GM12878 (cell line): ENCODE results near the gene SFT2D1. TPM values are rescaled to one million over a fixed set of nuclear protein-coding genes. Genes with fewer than 3 reads are reported as not detected.

Experiments
- ATAC-seq: fragments of 200-7000 bp; cut with Tn5 transposase; 3 replicates; pipeline ENCODE4 v1.9.1; 2020; ENCODE audit warnings: mild to moderate bottlenecking, moderate library complexity
- BruUV-seq: library from RNA; stranded (reverse); fragments of 400-500 nt; replicated peaks from 2 replicates; lab custom pipeline; 2021; lab: Mats Ljungman, UMichigan
- CTCF ChIA-PET: fragments of 300-600 bp; sonication (Branson Sonifier 250); formaldehyde crosslinking; extraction: SDS; loops from one replicate; lab custom pipeline; 2021; ENCODE audit warnings: inconsistent platforms; lab: Yijun Ruan, JAX
- POLR2A ChIA-PET: fragments of 350-600 bp; formaldehyde crosslinking; extraction: SDS; loops from one replicate; lab custom pipeline; 2021; ENCODE audit warnings: inconsistent platforms; lab: Charles Lee
- RAD21 ChIA-PET: fragments of 300-600 bp; sonication (Branson Sonifier 250); formaldehyde crosslinking; loops from one replicate; lab custom pipeline; 2023; ENCODE audit warnings: antibody characterized with exemption; ENCODE audit not compliant: unreplicated experiment; lab: Charles Lee
- SMC1A ChIA-PET: fragments of 300-600 bp; sonication (Branson Sonifier 250); formaldehyde crosslinking; loops from one replicate; lab custom pipeline; 2023; ENCODE audit not compliant: unreplicated experiment, uncharacterized antibody; lab: Charles Lee
- DNase-seq: peaks from one replicate; pipeline ENCODE4 v3.0.0-alpha.2; 2011; ENCODE audit warnings: low read depth, low spot score
- FAIRE-seq: peaks from 3 replicates; lab custom pipeline; 2011; peaks lifted over from hg19 to GRCh38; lab: Jason Lieb, UNC
- H2AFZ ChIP-seq: 2 replicates; pipeline ENCODE4 v1.6.0; 2011; ENCODE audit warnings: low read depth, low read length, control low read depth; ENCODE audit not compliant: control insufficient read depth
- H3K27ac ChIP-seq: 2 replicates; pipeline ENCODE4 v1.5.1; 2011; ENCODE audit warnings: control low read depth; ENCODE audit not compliant: control insufficient read depth, insufficient read depth
- H3K27me3 ChIP-seq, 2 experiments: replicated peaks in 1 of 2; 2 replicates each; pipeline versions ENCODE4 v1.6.0 to v1.6.1; 2011; ENCODE audit warnings: low read length in 1 of 2; ENCODE audit not compliant: control insufficient read depth in 2 of 2, insufficient read depth in 2 of 2
- H3K36me3 ChIP-seq, 2 experiments: 2 replicates each; pipeline ENCODE4 v1.5.1; 2011; ENCODE audit warnings: low read length in 1 of 2; ENCODE audit not compliant: control insufficient read depth in 2 of 2, insufficient read depth in 2 of 2
- H3K4me1 ChIP-seq: 2 replicates; pipeline ENCODE4 v1.6.1; 2011; ENCODE audit warnings: mild to moderate bottlenecking, low read length, moderate library complexity, mixed read lengths; ENCODE audit not compliant: control insufficient read depth, insufficient read depth
- H3K4me2 ChIP-seq: 2 replicates; pipeline ENCODE4 v1.6.0; 2011; ENCODE audit warnings: control low read depth; ENCODE audit not compliant: control insufficient read depth, insufficient read depth
- H3K4me3 ChIP-seq: fragments of 200-600 bp; sonication (generic); 2 replicates; pipeline ENCODE4 v1.5.1; 2016
- H3K79me2 ChIP-seq: 2 replicates; pipeline ENCODE4 v1.6.0; 2011; ENCODE audit warnings: low read length; ENCODE audit not compliant: control insufficient read depth, insufficient read depth
- H3K9ac ChIP-seq: 2 replicates; pipeline ENCODE4 v1.8.0; 2011; ENCODE audit warnings: low read length, control low read depth, mixed read lengths; ENCODE audit not compliant: control insufficient read depth, insufficient read depth
- H3K9me3 ChIP-seq: replicated peaks from 3 replicates; pipeline ENCODE4 v1.5.1; 2011; ENCODE audit warnings: mild to moderate bottlenecking, low read length; ENCODE audit not compliant: control insufficient read depth, insufficient read depth
- H4K20me1 ChIP-seq: 2 replicates; pipeline ENCODE4 v1.6.0; 2011; ENCODE audit not compliant: control insufficient read depth, insufficient read depth
- BACH1 ChIP-seq: fragments of 450-650 bp; IDR thresholded peaks from 2 replicates; pipeline ENCODE4 v1.6.1; 2017; ENCODE audit warnings: mild to moderate bottlenecking, borderline replicate concordance
- BCL11A ChIP-seq: IDR thresholded peaks from 2 replicates; pipeline ENCODE4 v1.6.1; 2011; ENCODE audit warnings: low read depth, low read length
- BMI1 ChIP-seq: fragments of 450-650 bp; IDR thresholded peaks from 2 replicates; pipeline ENCODE4 v1.6.1; 2016; ENCODE audit warnings: mild to moderate bottlenecking, moderate library complexity, borderline replicate concordance
- IRF4 ChIP-seq: IDR thresholded peaks from 2 replicates; pipeline ENCODE4 v1.6.1; 2011; ENCODE audit warnings: low read depth, low read length
- PAX5 ChIP-seq: IDR thresholded peaks from 2 replicates; pipeline ENCODE4 v1.6.1; 2011; ENCODE audit warnings: low read depth, low read length, borderline replicate concordance
- POLR2AphosphoS5 ChIP-seq: IDR thresholded peaks from 2 replicates; pipeline ENCODE4 v1.6.1; 2011; ENCODE audit warnings: mild to moderate bottlenecking, low read length, inconsistent platforms
- RBBP5 ChIP-seq: fragments of 200-600 bp; sonication (generic); conservative IDR thresholded peaks from 2 replicates; pipeline ENCODE4 v1.6.1; 2016
- SMAD1 ChIP-seq: fragments of 450-650 bp; IDR thresholded peaks from 2 replicates; pipeline ENCODE4 v1.6.1; 2018; ENCODE audit warnings: mild to moderate bottlenecking, low read depth; ENCODE audit not compliant: partially characterized antibody
- STAT1 ChIP-seq: fragments of 450-650 bp; conservative IDR thresholded peaks from 2 replicates; pipeline ENCODE4 v1.6.1; 2014; ENCODE audit warnings: antibody characterized with exemption, mild to moderate bottlenecking
- ZNF274 ChIP-seq: IDR thresholded peaks from one replicate; pipeline ENCODE4 v1.8.0; 2011; ENCODE audit not compliant: insufficient read length, insufficient read depth
- WGBS: methylation state at CpG from one replicate; pipeline ENCODE4 v1.1.6; 2016; ENCODE audit warnings: low lambda C conversion rate; ENCODE audit not compliant: insufficient replicate concordance, insufficient coverage; ENCODE audit errors: missing lambda C conversion rate; 5-methylcytosine and 5-hydroxymethylcytosine counted together
- in situ Hi-C: fragments of 300-500 bp; cut with MboI; formaldehyde crosslinking; loops from 9 replicates; pipeline ENCODE4 v1.14.3; 2018; ENCODE audit warnings: mixed read lengths
- intact Hi-C: fragments of 100-400 bp; cut with micrococcal nuclease; formaldehyde crosslinking; loops from one replicate; pipeline ENCODE4 v1.14.2; 2022; ENCODE audit not compliant: unreplicated experiment
- polyA plus RNA-seq, 11 experiments: library from polyadenylated mRNA; depleted of rRNA in 4 of 11; unstranded in 6 of 11; stranded (reverse) in 5 of 11; fragments of >200 nt; fragmentation: Nextera tagmentation in 4 of 11; fragmentation: Illumina TruSeq in 1 of 11; extraction: Ambion mirVana in 4 of 11; extraction: Trizol in 1 of 11; gene quantifications; 1 replicate in 1 of 11; 2 replicates in 10 of 11; pipeline versions ENCODE4 v1.2.1 to v1.2.3, GENCODE V29; 2011 to 2016; ENCODE audit warnings: inconsistent platforms in 2 of 11, missing spikeins in 2 of 11, low read depth in 1 of 11
- total RNA-seq, 4 experiments: library from RNA; depleted of rRNA in 3 of 4; stranded (reverse); fragments of >200 nt in 3 of 4; fragmentation: Illumina TruSeq in 1 of 4; extraction: Trizol in 1 of 4; gene quantifications; 2 replicates each; pipeline versions ENCODE4 v1.2.1 to v1.2.3, GENCODE V29; 2013 to 2021
- TF ChIP-seq, protein P1 (sequence below): fragments of 450-650 bp; IDR thresholded peaks from 2 replicates; pipeline ENCODE4 v1.6.1; 2016; ENCODE audit warnings: mild to moderate bottlenecking
- TF ChIP-seq, protein P2 (sequence below): IDR thresholded peaks from 2 replicates; pipeline ENCODE4 v1.6.1; 2011; ENCODE audit warnings: borderline replicate concordance, low read depth, mild to moderate bottlenecking, moderate library complexity, mixed read lengths, low read length; ENCODE audit not compliant: insufficient read depth; ENCODE audit errors: extremely low read length
- TF ChIP-seq, protein P3 (sequence below): IDR thresholded peaks from 2 replicates; pipeline ENCODE4 v1.6.1; 2012; ENCODE audit warnings: mild to moderate bottlenecking, low read depth, low read length

The SFT2D1 gene
- total and polyA plus RNA-seq, 10 of the 15 experiments (the other 5 are each of a cell fraction or from before 2014, with no cell fraction given), result 69.5 to 281 (median 124) TPM

DNA sequence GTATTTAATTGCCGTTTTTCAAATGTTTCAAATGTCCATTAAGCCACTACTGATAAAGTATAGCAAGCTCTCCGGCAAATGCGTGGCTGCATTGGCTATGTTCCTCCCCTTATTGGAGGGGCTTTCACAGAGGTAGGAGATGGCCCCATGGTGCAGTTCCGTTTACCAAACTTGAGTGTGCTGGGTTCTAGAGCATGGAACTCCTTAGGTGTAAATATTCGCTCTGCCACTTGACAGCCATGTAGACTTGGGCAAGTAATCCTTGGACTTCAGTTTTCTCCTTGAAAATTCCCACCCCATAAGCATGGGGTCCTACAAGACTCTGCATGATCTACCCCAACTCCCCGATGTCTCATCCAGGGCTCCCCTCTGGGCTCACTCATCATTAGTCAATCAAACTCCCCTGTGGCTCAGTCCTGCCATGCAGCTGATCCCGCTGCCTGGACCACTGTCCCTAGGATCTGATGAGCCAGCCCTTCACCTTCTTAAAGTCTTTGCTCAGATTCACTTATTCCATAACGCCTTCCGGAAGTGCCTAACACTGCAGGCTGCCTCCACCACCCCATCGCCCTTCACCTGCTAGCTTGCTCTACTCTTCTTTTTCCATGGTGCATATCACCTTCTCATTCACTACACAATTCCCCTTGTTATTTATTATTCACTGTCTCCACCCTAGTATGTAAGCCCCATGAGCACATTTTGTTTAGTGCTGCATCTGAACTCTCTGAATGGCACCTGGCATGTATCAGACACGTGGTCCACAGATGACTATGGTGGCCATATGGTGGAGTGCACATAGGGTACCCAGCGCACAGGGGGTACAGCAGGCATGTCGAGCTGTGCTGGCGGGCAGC is 52.9 kb downstream of the SFT2D1 start (continued):
- no peak for TF ChIP-seq BCL11A

DNA sequence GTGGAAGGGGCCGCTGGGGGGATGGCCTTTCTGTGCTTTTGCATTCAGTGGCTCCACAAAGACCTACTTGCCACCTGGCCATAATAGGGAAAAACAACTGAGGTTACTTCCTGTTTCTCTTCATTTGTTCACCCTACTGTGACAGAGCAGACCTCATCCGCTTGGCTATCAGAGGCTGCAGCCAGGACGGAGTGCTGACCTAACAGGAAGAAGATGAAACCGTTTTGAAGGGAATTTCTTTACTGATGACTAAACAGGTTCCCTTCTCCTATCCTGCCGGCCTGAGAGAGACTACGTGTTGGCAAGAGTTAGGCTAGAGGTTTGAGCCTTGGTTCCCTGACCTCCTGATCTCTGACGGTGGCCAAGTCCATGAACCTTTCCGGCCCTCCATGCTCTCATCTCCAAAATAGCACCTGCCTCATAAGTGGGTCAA is 55.5 kb downstream of the SFT2D1 start:
- in situ Hi-C loops, result no loop called here
- Histone ChIP-seq H3K4me2 (peak overlapping the region; percentile 61), H3K27me3 (no peaks in the 10 kb centered on the region), H3K4me1 (peaks cover 9% of the 10 kb centered on the region), H3K36me3 (no peaks in the 10 kb centered on the region), H3K4me3 (no peak overlapping the region), H3K9ac (peak overlapping the region; percentile 11; the same call in 1 of the 2 replicates), H3K9me3 (no peaks in the 10 kb centered on the region; the same call in 2 of the 3 replicates), H4K20me1 (no peaks in the 10 kb centered on the region), H3K79me2 (no peaks in the 10 kb centered on the region), H2AFZ (peak overlapping the region; percentile 81), H3K27ac (peak overlapping the region; percentile 67)
- ChIA-PET RAD21 (no interaction called here), POLR2A (no interaction called here), SMC1A (interaction anchor here (0.8 to 1.9 kb wide), 3 partner anchors 9 to 113 kb away, joined by 3 to 7 read pairs (median 4); no protein-coding TSS in a partner anchor), CTCF (interaction anchor here (1.0 to 2.9 kb wide), 3 partner anchors 15 to 44 kb away, joined by 3 to 11 read pairs (median 5); no protein-coding TSS in a partner anchor)
- intact Hi-C loops, result no loop called here
- WGBS, result 17% methylated on average over 8 of the region's 8 CpGs
- BruUV-seq, result no TSS peak
- ATAC-seq (peak; percentile 97), FAIRE-seq (peak; percentile 90), DNase-seq (peak; percentile 83)
- 0 out of 2 replicates have a peak, but pooled peaks have one; percentile 17 for TF ChIP-seq IRF4
- TF ChIP-seq STAT1, result no peak
- TF ChIP-seq PAX5, result peak; percentile 91
- TF ChIP-seq, protein P1, sequence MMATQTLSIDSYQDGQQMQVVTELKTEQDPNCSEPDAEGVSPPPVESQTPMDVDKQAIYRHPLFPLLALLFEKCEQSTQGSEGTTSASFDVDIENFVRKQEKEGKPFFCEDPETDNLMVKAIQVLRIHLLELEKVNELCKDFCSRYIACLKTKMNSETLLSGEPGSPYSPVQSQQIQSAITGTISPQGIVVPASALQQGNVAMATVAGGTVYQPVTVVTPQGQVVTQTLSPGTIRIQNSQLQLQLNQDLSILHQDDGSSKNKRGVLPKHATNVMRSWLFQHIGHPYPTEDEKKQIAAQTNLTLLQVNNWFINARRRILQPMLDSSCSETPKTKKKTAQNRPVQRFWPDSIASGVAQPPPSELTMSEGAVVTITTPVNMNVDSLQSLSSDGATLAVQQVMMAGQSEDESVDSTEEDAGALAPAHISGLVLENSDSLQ, result no peak
- no peak for TF ChIP-seq ZNF274
- no peak for TF ChIP-seq BMI1
- no peak for TF ChIP-seq BACH1
- peak; percentile 42; the same call in 1 of the 2 replicates for TF ChIP-seq POLR2AphosphoS5
- TF ChIP-seq, protein P2, sequence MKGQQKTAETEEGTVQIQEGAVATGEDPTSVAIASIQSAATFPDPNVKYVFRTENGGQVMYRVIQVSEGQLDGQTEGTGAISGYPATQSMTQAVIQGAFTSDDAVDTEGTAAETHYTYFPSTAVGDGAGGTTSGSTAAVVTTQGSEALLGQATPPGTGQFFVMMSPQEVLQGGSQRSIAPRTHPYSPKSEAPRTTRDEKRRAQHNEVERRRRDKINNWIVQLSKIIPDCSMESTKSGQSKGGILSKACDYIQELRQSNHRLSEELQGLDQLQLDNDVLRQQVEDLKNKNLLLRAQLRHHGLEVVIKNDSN, result no peak
- TF ChIP-seq, protein P3, sequence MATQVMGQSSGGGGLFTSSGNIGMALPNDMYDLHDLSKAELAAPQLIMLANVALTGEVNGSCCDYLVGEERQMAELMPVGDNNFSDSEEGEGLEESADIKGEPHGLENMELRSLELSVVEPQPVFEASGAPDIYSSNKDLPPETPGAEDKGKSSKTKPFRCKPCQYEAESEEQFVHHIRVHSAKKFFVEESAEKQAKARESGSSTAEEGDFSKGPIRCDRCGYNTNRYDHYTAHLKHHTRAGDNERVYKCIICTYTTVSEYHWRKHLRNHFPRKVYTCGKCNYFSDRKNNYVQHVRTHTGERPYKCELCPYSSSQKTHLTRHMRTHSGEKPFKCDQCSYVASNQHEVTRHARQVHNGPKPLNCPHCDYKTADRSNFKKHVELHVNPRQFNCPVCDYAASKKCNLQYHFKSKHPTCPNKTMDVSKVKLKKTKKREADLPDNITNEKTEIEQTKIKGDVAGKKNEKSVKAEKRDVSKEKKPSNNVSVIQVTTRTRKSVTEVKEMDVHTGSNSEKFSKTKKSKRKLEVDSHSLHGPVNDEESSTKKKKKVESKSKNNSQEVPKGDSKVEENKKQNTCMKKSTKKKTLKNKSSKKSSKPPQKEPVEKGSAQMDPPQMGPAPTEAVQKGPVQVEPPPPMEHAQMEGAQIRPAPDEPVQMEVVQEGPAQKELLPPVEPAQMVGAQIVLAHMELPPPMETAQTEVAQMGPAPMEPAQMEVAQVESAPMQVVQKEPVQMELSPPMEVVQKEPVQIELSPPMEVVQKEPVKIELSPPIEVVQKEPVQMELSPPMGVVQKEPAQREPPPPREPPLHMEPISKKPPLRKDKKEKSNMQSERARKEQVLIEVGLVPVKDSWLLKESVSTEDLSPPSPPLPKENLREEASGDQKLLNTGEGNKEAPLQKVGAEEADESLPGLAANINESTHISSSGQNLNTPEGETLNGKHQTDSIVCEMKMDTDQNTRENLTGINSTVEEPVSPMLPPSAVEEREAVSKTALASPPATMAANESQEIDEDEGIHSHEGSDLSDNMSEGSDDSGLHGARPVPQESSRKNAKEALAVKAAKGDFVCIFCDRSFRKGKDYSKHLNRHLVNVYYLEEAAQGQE, result no peak
- no peak for TF ChIP-seq RBBP5
- TF ChIP-seq SMAD1, result no peak
